Endothelial cell of umbilical vein (primary cell): ENCODE data around the gene MAPKAPK2. TPM values are rescaled to one million over a fixed set of nuclear protein-coding genes. Genes with fewer than 3 reads are reported as not detected.

ENCODE experiments used
- BruUV-seq: library from RNA; stranded (reverse); fragments of 400-500 nt; replicated peaks from 2 replicates; lab custom pipeline; 2021; lab: Mats Ljungman, UMichigan
- CTCF ChIA-PET: fragments of 300-600, 350-600 bp; sonication (Branson Sonifier 250); formaldehyde crosslinking; loops from one replicate; lab custom pipeline; 2021; ENCODE audit warnings: antibody characterized with exemption, inconsistent platforms; lab: Charles Lee
- POLR2A ChIA-PET: fragments of 300-600, 350-600 bp; sonication (Branson Sonifier 250); formaldehyde crosslinking; loops from one replicate; lab custom pipeline; 2021; ENCODE audit warnings: antibody characterized with exemption, inconsistent platforms; lab: Charles Lee
- DNase-seq: peaks from one replicate; pipeline ENCODE4 v3.0.0-alpha.2; 2011; ENCODE audit warnings: low read depth, low spot score
- FAIRE-seq: peaks from 2 replicates; lab custom pipeline; 2011; peaks lifted over from hg19 to GRCh38; lab: Jason Lieb, UNC
- H2AFZ ChIP-seq: 2 replicates; pipeline ENCODE4 v1.6.0; 2012; ENCODE audit warnings: low read depth, low read length, control low read depth, inconsistent platforms
- H3K27ac ChIP-seq: 2 replicates; pipeline ENCODE4 v1.5.1; 2011; ENCODE audit warnings: low read depth, mild to moderate bottlenecking, control low read depth, low read length, moderate library complexity; ENCODE audit not compliant: insufficient read depth
- H3K27me3 ChIP-seq, 2 experiments: 2 replicates each; pipeline versions ENCODE4 v1.6.0 to v1.6.1; 2011; ENCODE audit warnings: low read length in 2 of 2, mixed read lengths in 1 of 2; ENCODE audit not compliant: control insufficient read depth in 2 of 2, insufficient read depth in 2 of 2
- H3K36me3 ChIP-seq, 2 experiments: 2 replicates in 1 of 2; 3 replicates in 1 of 2; pipeline ENCODE4 v1.5.1; 2011; ENCODE audit warnings: low read length in 2 of 2, mild to moderate bottlenecking in 1 of 2, moderate library complexity in 1 of 2; ENCODE audit not compliant: control insufficient read depth in 2 of 2, insufficient read depth in 2 of 2; ENCODE audit errors: extremely low read depth in 1 of 2
- H3K4me1 ChIP-seq: 3 replicates; pipeline ENCODE4 v1.5.1; 2011; ENCODE audit warnings: mild to moderate bottlenecking, low read length; ENCODE audit not compliant: control insufficient read depth, insufficient read depth; ENCODE audit errors: extremely low read depth
- H3K4me2 ChIP-seq: 2 replicates; pipeline ENCODE4 v1.6.1; 2011; ENCODE audit warnings: low read length, control low read depth, mixed read lengths; ENCODE audit not compliant: insufficient read depth
- H3K4me3 ChIP-seq, 3 experiments: fragments of 200-600 bp in 1 of 3; sonication (generic), shearing (Covaris generic) in 1 of 3; replicated peaks in 1 of 3; 2 replicates each; pipeline ENCODE4 v1.5.1; 2011 to 2016; ENCODE audit warnings: control low read depth in 3 of 3, low read length in 3 of 3, mild to moderate bottlenecking in 2 of 3, inconsistent platforms in 1 of 3, low read depth in 1 of 3, moderate library complexity in 1 of 3; ENCODE audit not compliant: insufficient read depth in 1 of 3
- H3K79me2 ChIP-seq: 2 replicates; pipeline ENCODE4 v1.6.0; 2012; ENCODE audit warnings: low read length, inconsistent platforms; ENCODE audit not compliant: control insufficient read depth, insufficient read depth
- H3K9ac ChIP-seq: replicated peaks from 2 replicates; pipeline ENCODE3; 2011; ENCODE audit warnings: low read length, control low read depth; ENCODE audit not compliant: insufficient read depth; ENCODE audit errors: extremely low read depth
- H3K9me1 ChIP-seq: replicated peaks from 3 replicates; pipeline ENCODE4 v1.6.0; 2011; ENCODE audit warnings: mild to moderate bottlenecking, low read length; ENCODE audit not compliant: control insufficient read depth, insufficient read depth; ENCODE audit errors: extremely low read depth
- H3K9me3 ChIP-seq: replicated peaks from 2 replicates; pipeline ENCODE4 v1.5.1; 2012; ENCODE audit warnings: low read length, inconsistent platforms; ENCODE audit not compliant: control insufficient read depth, insufficient read depth
- H4K20me1 ChIP-seq: replicated peaks from 2 replicates; pipeline ENCODE3; 2011; ENCODE audit warnings: mild to moderate bottlenecking, low read length; ENCODE audit not compliant: control insufficient read depth, insufficient read depth; ENCODE audit errors: extremely low read depth
- EZH2 ChIP-seq: IDR thresholded peaks from 2 replicates; pipeline ENCODE4 v1.6.1; 2012; ENCODE audit warnings: borderline replicate concordance, low read depth, mild to moderate bottlenecking, moderate library complexity, low read length, inconsistent platforms; ENCODE audit not compliant: severe bottlenecking
- FOS ChIP-seq: IDR thresholded peaks from 2 replicates; pipeline ENCODE4 v1.6.1; 2011; ENCODE audit warnings: mild to moderate bottlenecking, low read length, moderate library complexity, borderline replicate concordance; ENCODE audit not compliant: insufficient read depth
- GATA2 ChIP-seq: IDR thresholded peaks from 2 replicates; pipeline ENCODE4 v1.7.0; 2011; ENCODE audit warnings: low read depth, mild to moderate bottlenecking, moderate library complexity, mixed read lengths, low read length; ENCODE audit not compliant: insufficient read length, insufficient read depth
- JUN ChIP-seq: IDR thresholded peaks from 2 replicates; pipeline ENCODE4 v1.6.1; 2011; ENCODE audit warnings: borderline replicate concordance, low read depth; ENCODE audit not compliant: insufficient read length, insufficient read depth
- MAX ChIP-seq: IDR thresholded peaks from 2 replicates; pipeline ENCODE4 v1.6.1; 2011; ENCODE audit not compliant: insufficient read depth, insufficient read length
- MYC ChIP-seq: IDR thresholded peaks from one replicate; pipeline ENCODE4 v1.6.1; 2011; ENCODE audit warnings: mild to moderate bottlenecking, low read depth, low read length
- POLR2A ChIP-seq: IDR thresholded peaks from 2 replicates; pipeline ENCODE4 v1.6.1; 2012; ENCODE audit warnings: low read depth, mild to moderate bottlenecking, control low read depth, low read length
- POLR2AphosphoS5 ChIP-seq: IDR thresholded peaks from 2 replicates; pipeline ENCODE4 v1.6.1; 2012; ENCODE audit warnings: low read depth, mild to moderate bottlenecking, control low read depth, low read length, moderate library complexity; ENCODE audit not compliant: insufficient read depth
- dilution Hi-C: fragments of 300-500 bp; cut with MboI; formaldehyde crosslinking; loops from one replicate; pipeline ENCODE4 v1.15.0; 2019; ENCODE audit warnings: low sequenced_read_pairs; ENCODE audit not compliant: extremely low pct_ligation_motif_present
- intact Hi-C: fragments of 100-400 bp; cut with micrococcal nuclease; formaldehyde crosslinking; loops from one replicate; pipeline ENCODE4 v1.10.0; 2022
- polyA plus RNA-seq, 4 experiments: library from polyadenylated mRNA; depleted of rRNA in 3 of 4; stranded (reverse) in 3 of 4; unstranded in 1 of 4; fragments of >200 nt; gene quantifications; 2 replicates each; pipeline versions ENCODE4 v1.2.1 to v1.2.3, GENCODE V29; 2011 to 2012; ENCODE audit warnings: missing spikeins in 1 of 4
- total RNA-seq: library from RNA; stranded (reverse); gene quantifications from 2 replicates; pipeline ENCODE4 v1.2.3, GENCODE V29; 2021
- TF ChIP-seq, protein P1 (sequence below), 2 donors: IDR thresholded peaks; 1 replicate in 1 of 2; 2 replicates in 1 of 2; pipeline ENCODE4 v1.5.1; 2011; ENCODE audit warnings: low read length in 2 of 2, mild to moderate bottlenecking in 2 of 2, moderate library complexity in 2 of 2, control low read depth in 1 of 2, inconsistent platforms in 1 of 2, low read depth in 1 of 2; ENCODE audit not compliant: insufficient read depth in 1 of 2; ENCODE audit errors: extremely low read depth in 1 of 2

The MAPKAPK2 gene
- total and polyA plus RNA-seq, 2 donors (not counting 3 experiments of a cell fraction or from before 2014, with no cell fraction given) = 52.9 to 69.1 TPM

DNA sequence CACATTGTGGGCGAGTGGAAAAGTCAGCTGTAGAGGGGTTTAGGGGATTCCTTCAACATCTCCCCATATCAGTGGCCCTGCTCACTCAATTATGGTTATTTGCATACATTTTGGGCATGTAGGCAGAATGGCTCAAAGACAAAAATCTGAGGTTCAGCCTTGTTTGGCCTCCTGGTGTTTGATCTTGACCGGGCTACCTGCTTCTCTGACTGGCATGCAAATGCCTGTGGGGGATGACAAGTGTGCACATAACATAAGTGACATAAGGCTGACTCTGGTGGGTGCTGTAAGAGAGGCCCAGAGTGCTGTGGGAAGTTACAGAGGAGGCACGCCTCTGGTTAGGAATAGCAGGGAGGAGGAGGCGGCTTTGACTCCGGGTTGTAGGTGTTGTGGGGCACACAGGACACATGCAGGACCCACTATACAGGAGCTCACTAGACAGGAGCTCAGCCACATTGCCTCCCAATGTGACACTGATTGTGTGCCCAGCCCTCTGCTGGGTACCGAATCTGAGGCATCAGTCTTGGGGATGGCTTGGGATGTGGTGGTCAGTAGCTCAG, 56.5 kb downstream of the MAPKAPK2 start:
- no peaks in the 10 kb centered on the region for H3K4me1 ChIP-seq
- H3K4me2 ChIP-seq = no peak overlapping the region
- dilution Hi-C loops (no loop called here), intact Hi-C loops (no loop called here)
- BruUV-seq = no TSS peak
- H3K9ac ChIP-seq = no peak overlapping the region
- no peak overlapping the region for H3K4me3 ChIP-seq
- POLR2A ChIA-PET = no interaction called here
- no peaks in the 10 kb centered on the region for H4K20me1 ChIP-seq
- CTCF ChIA-PET = interaction anchor here (0.7 to 1.4 kb wide), 3 partner anchors 16 to 171 kb away, joined by 3 to 6 read pairs (median 3); no protein-coding TSS in a partner anchor
- H3K9me3 ChIP-seq = no peaks in the 10 kb centered on the region
- H2AFZ ChIP-seq = no peak overlapping the region
- FAIRE-seq (no peak), DNase-seq (no peak)
- peaks cover 2 to 7% of the 10 kb centered on the region in 2 experiments for H3K27me3 ChIP-seq
- H3K27ac ChIP-seq = no peak overlapping the region
- no peak for TF ChIP-seq POLR2A
- no peak for TF ChIP-seq EZH2
- no peak for TF ChIP-seq MAX
- TF ChIP-seq FOS = no peak
- TF ChIP-seq, protein P1, sequence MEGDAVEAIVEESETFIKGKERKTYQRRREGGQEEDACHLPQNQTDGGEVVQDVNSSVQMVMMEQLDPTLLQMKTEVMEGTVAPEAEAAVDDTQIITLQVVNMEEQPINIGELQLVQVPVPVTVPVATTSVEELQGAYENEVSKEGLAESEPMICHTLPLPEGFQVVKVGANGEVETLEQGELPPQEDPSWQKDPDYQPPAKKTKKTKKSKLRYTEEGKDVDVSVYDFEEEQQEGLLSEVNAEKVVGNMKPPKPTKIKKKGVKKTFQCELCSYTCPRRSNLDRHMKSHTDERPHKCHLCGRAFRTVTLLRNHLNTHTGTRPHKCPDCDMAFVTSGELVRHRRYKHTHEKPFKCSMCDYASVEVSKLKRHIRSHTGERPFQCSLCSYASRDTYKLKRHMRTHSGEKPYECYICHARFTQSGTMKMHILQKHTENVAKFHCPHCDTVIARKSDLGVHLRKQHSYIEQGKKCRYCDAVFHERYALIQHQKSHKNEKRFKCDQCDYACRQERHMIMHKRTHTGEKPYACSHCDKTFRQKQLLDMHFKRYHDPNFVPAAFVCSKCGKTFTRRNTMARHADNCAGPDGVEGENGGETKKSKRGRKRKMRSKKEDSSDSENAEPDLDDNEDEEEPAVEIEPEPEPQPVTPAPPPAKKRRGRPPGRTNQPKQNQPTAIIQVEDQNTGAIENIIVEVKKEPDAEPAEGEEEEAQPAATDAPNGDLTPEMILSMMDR (IDR thresholded peaks at IDR 0.05; ENCODE audit: extremely low read depth in 1 of 2, insufficient read depth in 1 of 2, low read depth in 1 of 2, low read length in 2 of 2) = no peak
- no peak for TF ChIP-seq MYC
- no peak for TF ChIP-seq JUN
- TF ChIP-seq GATA2 = no peak
- no peak for TF ChIP-seq POLR2AphosphoS5
- no peaks in the 10 kb centered on the region for H3K36me3 ChIP-seq
- no peaks in the 10 kb centered on the region for H3K9me1 ChIP-seq
- no peaks in the 10 kb centered on the region for H3K79me2 ChIP-seq
